Right cardiac atrium (tissue), 5 donors: ENCODE results near the gene MEI1. TPM values are rescaled to one million over a fixed set of nuclear protein-coding genes. Genes with fewer than 3 reads are reported as not detected.

Experiments used
- ATAC-seq, 2 donors: fragments of 200-7000 bp; cut with Tn5 transposase; one replicate each; pipeline versions ENCODE4 v1.8.0 to v1.9.1; 2020; ENCODE audit warnings: moderate library complexity in 2 of 2, mild to moderate bottlenecking in 1 of 2
- DNase-seq, 3 donors: peaks; one replicate each; pipeline ENCODE4 v3.0.0-alpha.2; 2020
- H3K27ac ChIP-seq: one replicate; pipeline ENCODE4 v1.5.1; 2013; ENCODE audit warnings: mild to moderate bottlenecking, low read length, control low read depth, moderate library complexity
- H3K27me3 ChIP-seq: one replicate; pipeline ENCODE4 v1.6.1; 2013; ENCODE audit not compliant: control insufficient read depth, insufficient read depth
- H3K4me1 ChIP-seq: one replicate; pipeline ENCODE4 v1.6.1; 2013; ENCODE audit warnings: low read length; ENCODE audit not compliant: control insufficient read depth, insufficient read depth
- H3K4me3 ChIP-seq: one replicate; pipeline ENCODE4 v1.5.1; 2013; ENCODE audit warnings: low read length, control low read depth
- H3K9me3 ChIP-seq: one replicate; pipeline ENCODE4 v1.6.1; 2013; ENCODE audit warnings: low read length; ENCODE audit not compliant: control insufficient read depth
- WGBS: extraction: QIAGEN DNeasy Blood & Tissue Kit; methylation state at CpG from one replicate; pipeline ENCODE4 v1.1.7; 2013; 5-methylcytosine and 5-hydroxymethylcytosine counted together
- intact Hi-C, 4 donors: fragments of 100-400 bp; cut with DNase I; formaldehyde crosslinking; loops; one replicate each; pipeline versions ENCODE4 v1.11.0 to v1.14.0; 2022 to 2023
- polyA plus RNA-seq: library from polyadenylated mRNA; stranded (reverse); fragments of 200-250 nt; gene quantifications from one replicate; pipeline ENCODE4 v1.2.3, GENCODE V29; 2013
- total RNA-seq, 4 donors: library from RNA; stranded (reverse); fragmentation: NEBNext Ultra II Directional; extraction: Animal tissue kit (Norgen Biotek cat#: 25700); gene quantifications; one replicate each; pipeline ENCODE4 v1.2.1, GENCODE V29; 2021
- donor health status: healthy with polysubstance abuse.
- donor health status: DM: no; HTN: yes; CAD: no.
- donor health status: DM: no; HTN: no; CAD: no.
- donor health status: DM: no; HTN: yes; CAD: no; lungs with severe emphysema.
- donor health status: DM: yes; HTN: yes; CAD: no.

Gene MEI1
- total and polyA plus RNA-seq, 5 donors = 0.34 to 1.3 (median 0.94) TPM

DNA sequence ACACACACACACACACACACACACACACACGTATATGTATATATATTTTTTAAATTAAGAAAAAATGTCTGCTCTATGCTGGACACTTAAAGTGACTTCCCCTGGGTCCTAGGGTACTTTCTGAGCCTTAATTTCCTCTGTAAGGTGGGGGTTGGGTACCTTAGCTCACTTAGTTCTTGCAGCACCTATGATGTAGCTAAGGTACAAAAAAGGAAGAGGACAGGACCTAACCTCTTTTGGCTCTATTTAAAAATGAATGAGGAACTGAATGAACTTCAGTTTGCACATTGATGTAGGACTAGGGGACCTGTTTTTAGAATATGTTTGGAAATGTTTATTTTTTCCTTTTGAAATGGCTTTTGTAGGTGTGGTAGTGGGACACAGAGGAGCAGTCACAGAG, 144.7 kb downstream of the MEI1 start:
- no peak for ATAC-seq
- intact Hi-C loops = no loop called here
- Histone ChIP-seq H3K4me1 (peaks cover 23% of the 10 kb centered on the region), H3K4me3 (no peak overlapping the region), H3K27me3 (no peaks in the 10 kb centered on the region), H3K9me3 (no peaks in the 10 kb centered on the region), H3K27ac (no peak overlapping the region)
- no peak for DNase-seq
- 58% methylated on average over 1 of the region's 1 CpG for WGBS

DNA sequence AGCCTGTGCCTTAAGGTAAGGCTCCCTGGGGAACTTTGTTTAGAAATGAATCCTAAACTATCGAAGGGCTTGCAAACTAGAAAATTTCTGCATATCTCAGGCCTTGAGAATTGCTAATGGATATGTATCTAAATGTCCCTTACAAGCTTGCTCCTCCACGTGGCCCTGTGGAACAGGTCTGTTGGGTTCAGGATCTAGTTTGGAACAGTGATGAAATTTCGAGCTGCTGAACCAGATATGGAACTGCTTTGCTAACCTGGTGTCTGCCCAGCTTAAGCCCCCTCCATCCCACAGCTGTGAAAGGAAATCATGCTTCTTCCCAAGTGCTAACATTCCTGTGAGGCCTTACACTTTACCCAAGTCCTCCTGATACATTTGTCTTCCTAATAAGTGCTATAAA, 145.2 kb downstream of the MEI1 start:
- ATAC-seq (no peak), DNase-seq (no peak)
- H3K4me3 ChIP-seq = no peak overlapping the region
- H3K27ac ChIP-seq = no peak overlapping the region
- H3K27me3 ChIP-seq = no peaks in the 10 kb centered on the region
- 41% methylated on average over 3 of the region's 3 CpGs for WGBS
- intact Hi-C loops = no loop called here
- peaks cover 20% of the 10 kb centered on the region for H3K4me1 ChIP-seq
- H3K9me3 ChIP-seq = no peaks in the 10 kb centered on the region

DNA sequence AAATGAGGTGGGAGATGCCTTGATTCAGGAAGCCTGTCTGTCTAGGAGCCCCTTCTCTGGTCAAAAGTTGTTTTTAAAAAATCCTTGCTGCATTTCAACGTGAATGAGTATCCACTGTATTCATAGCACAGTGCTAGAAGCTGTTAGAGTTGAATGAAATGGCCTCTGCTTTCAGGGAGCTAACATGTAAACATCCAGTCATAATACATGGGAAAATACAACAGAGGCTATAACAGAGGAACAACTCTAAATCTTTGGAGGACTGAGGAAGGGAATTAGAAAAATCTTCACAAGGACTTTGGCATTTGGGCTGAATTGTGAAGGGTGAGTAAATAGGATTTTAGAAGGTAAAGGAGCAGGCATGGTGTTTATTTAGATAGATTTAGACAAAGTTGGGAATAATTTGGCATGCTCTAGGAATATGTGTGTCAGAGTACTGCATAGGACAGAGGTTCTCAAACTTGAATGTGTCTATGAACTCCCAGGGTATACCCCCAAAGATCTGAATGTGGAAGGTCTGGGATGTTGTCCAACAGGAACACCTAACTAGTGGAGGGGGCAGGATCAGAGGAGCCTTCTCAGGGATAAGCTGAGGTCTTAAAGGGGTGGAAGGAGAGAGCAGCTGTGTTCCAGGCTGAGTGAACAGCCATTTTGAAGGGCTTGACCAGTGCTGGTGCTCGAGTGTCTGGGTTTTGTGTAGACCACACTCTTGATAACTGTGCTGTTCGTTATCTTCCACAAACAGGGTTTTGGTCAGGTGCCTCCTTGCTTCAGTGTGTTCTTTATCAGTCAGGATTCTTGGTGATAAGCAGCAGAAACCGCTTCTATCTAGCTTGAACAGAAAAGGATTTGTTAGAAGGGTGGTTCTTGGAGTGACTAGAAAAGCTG, 146.3 kb downstream of the MEI1 start:
- Histone ChIP-seq H3K27ac (peak overlapping the region; percentile 43), H3K4me1 (peaks cover 19% of the 10 kb centered on the region), H3K27me3 (no peaks in the 10 kb centered on the region), H3K4me3 (no peak overlapping the region), H3K9me3 (no peaks in the 10 kb centered on the region)
- no peak for DNase-seq
- intact Hi-C loops = no loop called here
- 35% methylated on average over 4 of the region's 4 CpGs for WGBS
- peak in 1 of 2 donors; percentile 33 for ATAC-seq

DNA sequence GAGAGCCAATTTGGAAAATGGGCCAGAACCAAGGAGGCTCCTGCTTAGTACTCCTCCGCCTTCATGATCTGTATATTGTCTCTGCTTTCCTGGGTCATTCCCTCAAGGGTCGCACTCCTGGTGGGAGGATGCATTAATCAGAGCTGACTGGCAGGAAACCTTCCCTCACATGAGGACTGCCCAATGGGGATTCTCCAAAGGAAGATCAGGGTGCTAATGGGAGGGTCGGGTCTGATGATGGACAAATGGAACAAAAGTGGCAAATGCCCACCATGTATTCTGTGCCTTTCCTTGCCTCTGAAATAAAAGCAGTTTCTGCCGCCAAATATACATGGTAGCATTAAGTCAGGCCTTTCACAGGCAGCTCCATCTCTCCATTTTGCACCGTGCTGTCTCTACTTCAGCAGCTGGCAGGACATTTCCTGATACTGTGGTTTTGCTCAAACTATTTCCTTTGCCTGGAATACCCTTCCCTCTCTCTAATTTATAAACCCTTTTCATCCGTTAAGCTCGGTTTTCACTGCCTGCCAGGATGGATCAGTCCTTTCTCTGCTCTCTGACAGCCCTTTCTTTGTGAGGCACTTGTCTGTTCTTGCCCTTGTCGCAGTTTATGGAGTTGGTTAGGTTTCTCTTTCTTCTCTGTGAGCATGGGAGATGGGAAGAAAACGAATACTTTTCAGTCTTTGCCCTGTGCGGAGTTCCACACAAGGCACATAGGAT, 147.1 kb downstream of the MEI1 start:
- 61% methylated on average over 10 of the region's 10 CpGs for WGBS
- DNase-seq = no peak
- peak in 1 of 2 donors; percentile 9 for ATAC-seq
- Histone ChIP-seq H3K4me1 (peaks cover 15% of the 10 kb centered on the region), H3K27ac (no peak overlapping the region), H3K27me3 (no peaks in the 10 kb centered on the region), H3K4me3 (no peak overlapping the region), H3K9me3 (no peaks in the 10 kb centered on the region)
- intact Hi-C loops = no loop called here

DNA sequence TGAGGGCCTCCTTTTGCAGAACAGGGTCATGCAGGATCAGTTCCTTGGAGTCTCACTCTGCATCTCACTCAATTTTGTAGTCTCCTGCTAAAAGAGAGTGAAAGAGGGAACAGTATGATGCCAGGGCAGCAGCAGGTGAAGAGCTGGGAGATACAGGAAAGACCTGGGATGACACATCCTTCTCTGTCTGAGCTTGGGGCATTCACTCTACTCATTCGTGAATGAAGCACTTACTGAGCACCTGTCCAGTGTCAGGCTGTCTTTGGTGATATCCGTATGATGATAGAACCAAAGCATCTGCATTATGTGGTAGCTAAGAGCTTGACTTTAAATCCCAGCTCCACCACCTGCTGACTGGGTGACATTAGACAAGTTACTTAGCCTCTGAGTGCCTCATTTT, 148.0 kb downstream of the MEI1 start:
- Histone ChIP-seq H3K27me3 (no peaks in the 10 kb centered on the region), H3K9me3 (no peaks in the 10 kb centered on the region), H3K4me1 (peaks cover 15% of the 10 kb centered on the region), H3K4me3 (no peak overlapping the region), H3K27ac (peak overlapping the region; percentile 17)
- intact Hi-C loops = no loop called here
- 67% methylated on average over 2 of the region's 2 CpGs for WGBS
- ATAC-seq = no peak
- no peak for DNase-seq

DNA sequence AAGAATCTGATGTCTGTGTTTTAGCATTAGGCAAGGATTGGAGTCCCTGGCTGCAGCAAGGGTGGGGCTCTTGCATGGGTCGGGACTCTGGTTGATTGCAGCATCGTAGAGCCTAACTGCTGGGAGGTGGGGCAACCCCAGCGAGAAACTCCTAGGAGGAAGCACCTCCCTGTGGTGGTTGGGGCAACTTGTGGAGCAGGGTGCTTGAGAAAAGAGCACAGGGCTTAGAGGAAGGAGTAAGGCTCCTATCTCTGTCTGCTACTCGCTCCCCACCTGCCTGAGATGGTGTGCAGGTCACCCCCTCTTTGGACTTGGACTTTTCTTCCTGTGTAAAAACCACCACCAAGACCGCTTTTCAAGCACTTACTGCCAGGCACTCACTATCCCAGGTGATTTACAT, 149.2 kb downstream of the MEI1 start:
- intact Hi-C loops = no loop called here

More for the DNA sequence above, 149.2 kb downstream of the MEI1 start:
- Histone ChIP-seq H3K27me3 (no peaks in the 10 kb centered on the region), H3K27ac (no peak overlapping the region), H3K9me3 (no peaks in the 10 kb centered on the region), H3K4me3 (no peak overlapping the region), H3K4me1 (peaks cover 17% of the 10 kb centered on the region)
- 57% methylated on average over 5 of the region's 5 CpGs for WGBS
- ATAC-seq = peak; percentile 68 to 78
- DNase-seq = peak in 2 of 3 donors; percentile 64 to 79

Other genes starting within 250 kb of the MEI1 start
- 10 to 100 TPM; 22.4 to 26.0 (median 25.0) TPM for gene PHF5A, start 230.8 kb upstream of the MEI1 start, total RNA-seq
- 34.6 TPM for gene PHF5A, start 230.8 kb upstream of the MEI1 start, polyA plus RNA-seq
- 100 to 1,000 TPM; 532 to 611 (median 544) TPM for gene ACO2, start 230.4 kb upstream of the MEI1 start, total RNA-seq
- 471 TPM for gene ACO2, start 230.4 kb upstream of the MEI1 start, polyA plus RNA-seq
- gene POLR3H, start 155.0 kb upstream of the MEI1 start, total RNA-seq = 10 to 100 TPM; 21.0 to 26.7 (median 25.3) TPM
- gene POLR3H, start 155.0 kb upstream of the MEI1 start, polyA plus RNA-seq = 24.6 TPM
- gene CSDC2, start 138.5 kb upstream of the MEI1 start, total RNA-seq = 100 to 1,000 TPM; 274 to 342 (median 287) TPM
- 309 TPM for gene CSDC2, start 138.5 kb upstream of the MEI1 start, polyA plus RNA-seq
- 10 to 100 TPM; 12.6 to 21.4 (median 18.3) TPM for gene PMM1, start 109.7 kb upstream of the MEI1 start, total RNA-seq
- gene PMM1, start 109.7 kb upstream of the MEI1 start, polyA plus RNA-seq = 19.1 TPM
- gene DESI1, start 78.5 kb upstream of the MEI1 start, total RNA-seq = 10 to 100 TPM; 56.5 to 90.7 (median 74.8) TPM
- gene DESI1, start 78.5 kb upstream of the MEI1 start, polyA plus RNA-seq = 86.4 TPM
- 100 to 1,000 TPM; 160 to 183 (median 173) TPM for gene XRCC6, start 78.2 kb upstream of the MEI1 start, total RNA-seq
- gene XRCC6, start 78.2 kb upstream of the MEI1 start, polyA plus RNA-seq = 144 TPM
- 100 to 1,000 TPM; 195 to 233 (median 216) TPM for gene SNU13, start 10.6 kb upstream of the MEI1 start, total RNA-seq
- gene SNU13, start 10.6 kb upstream of the MEI1 start, polyA plus RNA-seq = 246 TPM
- 1 to 10 TPM; 4.1 to 6.6 (median 5.1) TPM for gene CCDC134, start 101.2 kb downstream of the MEI1 start, total RNA-seq
- 2.2 TPM for gene CCDC134, start 101.2 kb downstream of the MEI1 start, polyA plus RNA-seq
- 100 to 1,000 TPM in 2 of 4 donors, 10 to 100 TPM in 2; 77.8 to 119 (median 106) TPM for gene SREBF2, start 133.6 kb downstream of the MEI1 start, total RNA-seq
- 71.2 TPM for gene SREBF2, start 133.6 kb downstream of the MEI1 start, polyA plus RNA-seq
- gene SHISA8, start 215.6 kb downstream of the MEI1 start, total RNA-seq = 1 to 10 TPM; 1.1 to 8.5 (median 2.6) TPM
- 0.95 TPM for gene SHISA8, start 215.6 kb downstream of the MEI1 start, polyA plus RNA-seq
- gene TNFRSF13C, start 227.3 kb downstream of the MEI1 start, total RNA-seq = under 1 TPM; 0.19 to 0.96 (median 0.55) TPM
- gene TNFRSF13C, start 227.3 kb downstream of the MEI1 start, polyA plus RNA-seq = 0.41 TPM
- gene CENPM, start 247.6 kb downstream of the MEI1 start, total RNA-seq = 1 to 10 TPM in 2 of 4 donors, not detected in 2; 1.4 to 1.8 TPM
- gene CENPM, start 247.6 kb downstream of the MEI1 start, polyA plus RNA-seq = 0.23 TPM